ENCODE data around the gene VPS25. TPM values are rescaled to one million over a fixed set of nuclear protein-coding genes. Genes with fewer than 3 reads are reported as not detected.

The VPS25 gene
- polyA plus RNA-seq, 1 donor from 2014 or later = 133 TPM

GRCh38 chr17:42796066-42796758 lies 23.0 kb downstream of the VPS25 start:
- Histone ChIP-seq H3K9me2 (ENCODE audit: insufficient read depth, low read length) (no peaks in the 10 kb centered on the region), H3K27me3 (ENCODE audit: insufficient read depth, low read depth, low read length) (no peaks in the 10 kb centered on the region), H3K9ac (ENCODE audit: low read length) (no peak overlapping the region), H3F3A (ENCODE audit: insufficient read depth, low read length, poor library complexity, severe bottlenecking) (no peaks in the 10 kb centered on the region), H3K4me3 (ENCODE audit: low read length) (no peak overlapping the region), H3K4me2 (ENCODE audit: low read length) (no peak overlapping the region), H3K36me3 (ENCODE audit: insufficient read depth, low read length) (no peaks in the 10 kb centered on the region), H3K27ac (ENCODE audit: low read length) (no peak overlapping the region), H2AFZ (ENCODE audit: low read depth, low read length) (no peak overlapping the region), H3K79me2 (replicated peaks; ENCODE audit: insufficient read depth, low read length) (peaks cover 14% of the 10 kb centered on the region), H4K20me1 (ENCODE audit: insufficient read depth) (no peaks in the 10 kb centered on the region), H3K9me3 (ENCODE audit: low read length) (no peaks in the 10 kb centered on the region)
- TF ChIP-seq CTCF (IDR thresholded peaks at IDR 0.05; ENCODE audit: poor library complexity, severe bottlenecking) (no peak), MXI1 (conservative IDR thresholded peaks at IDR 0.05; ENCODE audit: poor library complexity, severe bottlenecking) (no peak), TAF1 (IDR thresholded peaks at IDR 0.05; ENCODE audit: low read depth) (no peak), SMC3 (conservative IDR thresholded peaks at IDR 0.05; ENCODE audit: poor library complexity) (no peak), RAD21 (conservative IDR thresholded peaks at IDR 0.05) (no peak), REST (IDR thresholded peaks at IDR 0.05; ENCODE audit: borderline replicate concordance) (no peak), EZH2 (IDR thresholded peaks at IDR 0.05; ENCODE audit: borderline replicate concordance, insufficient read depth, low read length, poor library complexity, severe bottlenecking) (no peak), EP300 (conservative IDR thresholded peaks at IDR 0.05; ENCODE audit: poor library complexity, severe bottlenecking) (no peak), POLR2AphosphoS5 (IDR thresholded peaks at IDR 0.05) (no peak)

GRCh38 chr17:42797067-42798007 lies 24.1 kb downstream of the VPS25 start:
- peak overlapping the region; percentile 77 for H3K9ac ChIP-seq (ENCODE audit: low read length)
- peaks cover 3% of the 10 kb centered on the region for H3K27me3 ChIP-seq (ENCODE audit: insufficient read depth, low read depth, low read length)
- no peak overlapping the region for H2AFZ ChIP-seq (ENCODE audit: low read depth, low read length)
- peak overlapping the region; percentile 74 for H3K4me3 ChIP-seq (ENCODE audit: low read length)
- no peaks in the 10 kb centered on the region for H3K9me3 ChIP-seq (ENCODE audit: low read length)
- no peak for TF ChIP-seq EP300 (conservative IDR thresholded peaks at IDR 0.05; ENCODE audit: poor library complexity, severe bottlenecking)
- no peak for TF ChIP-seq POLR2AphosphoS5 (IDR thresholded peaks at IDR 0.05)
- no peak for TF ChIP-seq TAF1 (IDR thresholded peaks at IDR 0.05; ENCODE audit: low read depth)
- no peak for TF ChIP-seq MXI1 (conservative IDR thresholded peaks at IDR 0.05; ENCODE audit: poor library complexity, severe bottlenecking)
- TF ChIP-seq RAD21 (conservative IDR thresholded peaks at IDR 0.05) = no peak
- TF ChIP-seq SMC3 (conservative IDR thresholded peaks at IDR 0.05; ENCODE audit: poor library complexity) = no peak
- no peak for TF ChIP-seq EZH2 (IDR thresholded peaks at IDR 0.05; ENCODE audit: borderline replicate concordance, insufficient read depth, low read length, poor library complexity, severe bottlenecking)
- TF ChIP-seq REST (IDR thresholded peaks at IDR 0.05; ENCODE audit: borderline replicate concordance) = no peak
- TF ChIP-seq CTCF (IDR thresholded peaks at IDR 0.05; ENCODE audit: poor library complexity, severe bottlenecking) = no peak
- H3F3A ChIP-seq (ENCODE audit: insufficient read depth, low read length, poor library complexity, severe bottlenecking) = no peaks in the 10 kb centered on the region
- peak overlapping the region; percentile 83 for H3K4me2 ChIP-seq (ENCODE audit: low read length)
- no peaks in the 10 kb centered on the region for H3K9me2 ChIP-seq (ENCODE audit: insufficient read depth, low read length)
- H3K27ac ChIP-seq (ENCODE audit: low read length) = no peak overlapping the region
- H3K36me3 ChIP-seq (ENCODE audit: insufficient read depth, low read length) = no peaks in the 10 kb centered on the region
- H3K79me2 ChIP-seq (replicated peaks; ENCODE audit: insufficient read depth, low read length) = peaks cover 14% of the 10 kb centered on the region
- no peaks in the 10 kb centered on the region for H4K20me1 ChIP-seq (ENCODE audit: insufficient read depth)
